Superior temporal gyrus (tissue), 1 donor: Measurements from ENCODE around the gene MFNG.
"Not testable (repeated sequence)": the region's sequence is repeated elsewhere in the genome, so short reads cannot be mapped to it uniquely, and the experiment has no call there.

Source experiments
- DNase-seq: peaks from one replicate; pipeline ENCODE4 v3.0.0-alpha.2; 2016; ENCODE audit errors: extremely low spot score

The MFNG gene

DNA sequence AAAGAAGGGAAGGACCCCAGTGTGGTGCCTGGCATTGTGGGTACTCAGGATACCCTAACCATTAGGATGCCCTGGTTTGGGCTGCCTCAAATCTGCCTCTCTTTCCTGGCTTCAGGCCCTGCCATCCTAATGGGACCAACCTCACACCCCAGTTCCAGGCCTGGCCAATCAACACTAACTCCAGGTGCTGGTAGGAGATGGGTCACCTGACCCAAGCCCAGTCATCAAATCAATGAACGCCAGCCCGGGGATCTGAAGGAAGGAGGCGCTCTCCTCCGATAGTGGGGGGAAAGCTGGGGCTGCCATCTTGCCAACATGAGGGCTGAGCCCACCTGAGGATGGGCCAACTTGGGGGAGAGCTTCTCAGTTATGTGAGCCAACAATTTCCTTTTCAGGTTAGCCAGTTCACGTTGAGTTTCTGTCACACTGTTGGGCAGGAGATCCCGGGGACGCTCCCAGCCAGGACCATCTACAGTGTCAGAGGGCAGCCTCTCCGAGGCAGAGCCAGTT lies 12.7 kb downstream of the MFNG start:
- no peak for DNase-seq

DNA sequence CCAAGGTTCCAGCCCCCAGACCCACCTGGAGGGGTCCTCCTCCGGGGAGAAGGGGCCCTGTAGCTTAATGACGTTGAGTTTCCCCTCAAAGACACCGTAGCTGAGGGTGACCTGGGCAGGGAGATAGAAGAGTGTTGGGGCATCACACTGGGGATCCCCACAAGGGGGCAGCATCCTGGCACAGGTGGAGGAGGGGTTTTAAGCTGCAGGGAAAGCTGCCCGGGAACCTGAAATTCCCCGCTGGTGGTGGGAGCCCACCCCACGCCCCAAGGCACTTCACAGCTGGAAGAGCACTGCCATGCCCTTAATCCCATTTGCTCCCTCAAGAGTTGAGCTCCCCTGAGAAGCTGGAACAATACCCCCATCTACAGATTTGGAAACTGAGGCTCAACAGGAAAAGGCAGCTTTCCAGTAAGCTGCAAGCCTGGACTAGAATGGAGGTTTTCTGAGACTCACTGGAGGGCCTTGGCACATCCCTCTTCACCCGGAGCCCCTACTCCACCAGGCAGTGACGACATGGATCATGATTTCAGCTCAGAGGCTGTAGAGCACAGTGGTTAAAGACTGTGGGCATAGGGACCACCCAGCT lies 13.7 kb downstream of the MFNG start:
- no peak for DNase-seq

- no peak for DNase-seq
These were observed 14.3 kb downstream of the MFNG start for GRCh38 chr22:37471727-37472417.

- no peak for DNase-seq
These were observed 16.1 kb downstream of the MFNG start for GRCh38 chr22:37470087-37470445.

- DNase-seq, result no peak
These were observed 16.6 kb downstream of the MFNG start for GRCh38 chr22:37469416-37470086.

DNA sequence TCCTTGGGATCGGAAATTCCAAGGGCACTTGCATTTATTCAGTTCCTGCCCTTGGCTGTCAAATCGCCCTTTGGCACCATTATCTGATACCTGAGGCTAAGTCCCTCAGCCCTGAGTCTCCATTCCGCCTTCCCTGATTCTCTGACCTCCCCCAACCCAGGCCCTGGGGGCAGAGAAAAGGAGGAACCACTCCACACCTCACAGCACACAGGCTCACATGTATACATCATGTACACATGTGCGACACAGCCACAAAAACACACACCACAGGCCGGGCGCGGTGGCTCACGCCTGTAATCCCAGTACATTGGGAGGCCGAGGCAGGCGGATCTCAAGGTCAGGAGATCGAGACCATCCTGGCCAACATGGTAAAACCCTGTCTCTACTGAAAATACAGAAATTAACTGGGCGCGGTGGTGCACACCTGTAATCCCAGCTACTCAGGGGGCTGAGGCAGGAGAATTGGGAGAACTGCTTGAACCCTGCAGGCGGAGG lies 17.9 kb downstream of the MFNG start:
- not testable (repeated sequence) for DNase-seq

- DNase-seq, result no peak
These were observed 18.7 kb downstream of the MFNG start for GRCh38 chr22:37467391-37467955.

DNA sequence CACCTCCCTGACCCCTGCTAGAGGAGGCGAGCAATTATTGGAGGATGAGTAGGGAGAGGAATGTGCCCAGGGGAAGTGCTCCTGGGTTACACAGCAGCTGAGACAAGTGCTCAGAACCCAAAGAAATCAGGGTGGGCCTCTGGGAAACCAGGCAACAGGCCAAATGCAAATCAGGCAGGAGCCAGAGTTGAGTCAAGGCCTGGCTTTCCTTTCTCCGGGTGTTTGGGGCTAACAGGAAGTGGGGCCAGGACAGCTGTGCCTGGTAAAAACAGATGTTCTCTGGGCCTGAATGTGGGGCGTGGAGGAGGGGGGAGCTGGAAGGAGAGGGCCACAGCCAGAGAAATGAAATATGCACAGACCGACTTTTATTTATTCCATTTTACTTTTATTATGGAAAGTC lies 22.0 kb downstream of the MFNG start:
- no peak for DNase-seq

GRCh38 chr22:37462983-37463382 lies 23.2 kb downstream of the MFNG start:
- DNase-seq, result no peak

DNA sequence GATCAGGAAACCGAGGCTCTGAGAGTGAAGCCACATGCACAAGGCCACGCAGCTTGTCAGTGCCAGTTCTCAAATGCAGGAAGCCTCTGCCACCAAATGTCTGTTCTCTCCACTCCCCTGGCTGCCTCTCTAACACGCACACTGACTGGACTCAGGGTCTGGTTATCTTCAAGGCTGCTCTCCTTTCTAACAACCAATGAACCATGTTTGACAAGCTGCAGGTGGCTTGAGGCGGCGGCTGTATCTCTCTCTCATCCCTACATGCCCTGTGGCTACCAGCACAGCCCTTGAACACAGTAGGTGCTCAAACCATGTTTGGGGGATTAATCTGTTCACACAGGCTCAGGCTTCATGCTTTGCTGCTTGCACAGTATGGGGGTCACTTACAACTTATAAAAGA lies 23.7 kb downstream of the MFNG start:
- no peak for DNase-seq

DNA sequence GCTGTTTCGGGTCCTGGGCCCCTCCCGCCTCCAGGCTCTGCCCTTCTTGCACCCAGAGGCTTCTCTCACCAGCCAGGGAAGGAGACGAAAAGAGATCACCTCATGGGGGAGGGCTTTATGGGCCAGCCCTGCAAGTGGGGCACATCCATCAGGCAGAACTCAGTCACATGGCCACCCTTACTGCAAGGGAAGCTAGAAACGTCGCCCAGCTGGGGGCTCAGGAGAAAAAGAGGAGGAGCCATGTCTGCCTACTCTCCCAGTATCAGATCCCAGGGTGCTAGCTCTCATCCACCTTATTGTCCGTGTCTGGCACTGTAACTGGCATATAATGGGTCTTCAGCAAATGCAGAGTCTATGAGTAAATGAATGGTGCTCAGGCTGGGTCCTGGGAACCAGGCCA lies 24.2 kb downstream of the MFNG start:
- DNase-seq, result no peak

DNA sequence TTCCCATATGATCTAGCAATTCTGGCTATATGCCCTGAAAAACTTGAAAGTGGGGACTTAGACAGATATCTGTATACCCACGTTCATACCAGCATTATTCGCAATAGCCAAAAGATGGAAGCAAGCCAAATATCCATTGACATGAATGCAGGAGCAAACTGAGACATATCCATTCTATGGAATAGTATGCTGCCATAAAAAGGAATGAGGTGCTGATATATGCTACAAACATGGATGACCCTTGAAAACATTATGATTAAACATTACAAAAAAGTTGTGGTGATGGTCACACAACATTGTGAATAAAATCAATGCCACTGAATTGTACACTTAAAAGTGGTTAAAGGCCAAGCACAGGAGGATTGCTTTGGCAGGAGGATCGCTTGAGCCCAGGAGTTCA lies 25.5 kb downstream of the MFNG start:
- DNase-seq, result no peak

DNA sequence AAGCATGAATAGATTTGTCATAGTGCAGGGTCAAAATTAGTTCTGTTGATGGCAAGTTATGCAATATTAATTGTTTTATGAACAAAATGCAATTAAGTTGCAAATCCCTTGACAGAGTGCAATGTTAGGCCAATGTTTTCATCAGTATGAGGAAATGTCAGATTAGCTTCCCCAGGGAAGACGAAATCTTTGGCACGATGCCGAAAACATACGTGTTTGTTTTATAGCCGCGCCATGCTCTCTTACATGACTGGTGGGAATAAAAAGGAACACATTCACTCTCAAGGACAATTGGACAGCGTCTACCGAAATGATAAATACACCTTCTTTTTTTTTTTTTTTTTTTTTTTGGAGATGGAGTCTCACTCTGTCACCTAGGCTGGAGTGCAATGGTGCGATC lies 27.0 kb downstream of the MFNG start:
- no peak for DNase-seq

DNA sequence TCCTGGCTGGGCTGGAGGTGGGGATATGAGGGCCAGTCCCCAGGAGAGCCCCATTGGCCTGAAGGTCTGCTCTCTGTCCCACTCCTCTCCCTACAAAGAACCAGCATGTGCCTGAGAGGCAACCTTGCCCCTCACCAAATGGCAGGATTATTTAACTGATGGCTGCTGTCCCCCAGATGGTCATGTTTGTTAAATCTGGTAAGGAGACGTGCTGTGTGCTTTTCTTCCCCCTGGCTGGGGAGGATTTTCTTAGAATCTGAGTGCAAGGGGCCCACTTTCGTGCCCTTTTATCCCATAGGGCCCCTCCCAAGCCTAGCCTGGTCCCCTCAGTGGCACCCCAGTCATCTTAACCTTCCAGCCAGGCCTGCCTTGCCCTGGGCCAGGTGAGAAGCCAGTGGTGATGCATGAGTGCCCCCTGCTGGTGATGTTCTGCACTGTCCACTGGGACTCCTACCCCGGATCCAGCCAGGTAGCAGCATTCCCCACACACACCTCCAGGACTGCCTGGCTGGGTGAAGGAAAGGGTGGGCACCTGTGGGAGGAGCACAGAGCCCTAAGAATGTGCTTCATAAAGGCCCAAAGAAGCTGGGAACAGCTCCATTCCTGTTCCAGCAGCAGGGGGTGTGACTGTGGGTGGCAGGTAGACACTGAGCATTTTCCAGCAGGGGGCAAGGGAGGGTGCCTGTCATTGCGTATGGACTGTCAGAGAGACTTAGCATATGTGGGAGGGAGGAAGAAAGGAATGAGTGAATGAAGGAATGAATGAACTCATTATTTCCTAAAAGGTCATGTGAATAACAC lies 28.9 kb downstream of the MFNG start:
- DNase-seq, result peak; percentile 78

- DNase-seq, result no peak
These were observed 29.8 kb downstream of the MFNG start for GRCh38 chr22:37456346-37456745.

- DNase-seq, result no peak
These were observed 30.3 kb downstream of the MFNG start for GRCh38 chr22:37455896-37456295.

DNA sequence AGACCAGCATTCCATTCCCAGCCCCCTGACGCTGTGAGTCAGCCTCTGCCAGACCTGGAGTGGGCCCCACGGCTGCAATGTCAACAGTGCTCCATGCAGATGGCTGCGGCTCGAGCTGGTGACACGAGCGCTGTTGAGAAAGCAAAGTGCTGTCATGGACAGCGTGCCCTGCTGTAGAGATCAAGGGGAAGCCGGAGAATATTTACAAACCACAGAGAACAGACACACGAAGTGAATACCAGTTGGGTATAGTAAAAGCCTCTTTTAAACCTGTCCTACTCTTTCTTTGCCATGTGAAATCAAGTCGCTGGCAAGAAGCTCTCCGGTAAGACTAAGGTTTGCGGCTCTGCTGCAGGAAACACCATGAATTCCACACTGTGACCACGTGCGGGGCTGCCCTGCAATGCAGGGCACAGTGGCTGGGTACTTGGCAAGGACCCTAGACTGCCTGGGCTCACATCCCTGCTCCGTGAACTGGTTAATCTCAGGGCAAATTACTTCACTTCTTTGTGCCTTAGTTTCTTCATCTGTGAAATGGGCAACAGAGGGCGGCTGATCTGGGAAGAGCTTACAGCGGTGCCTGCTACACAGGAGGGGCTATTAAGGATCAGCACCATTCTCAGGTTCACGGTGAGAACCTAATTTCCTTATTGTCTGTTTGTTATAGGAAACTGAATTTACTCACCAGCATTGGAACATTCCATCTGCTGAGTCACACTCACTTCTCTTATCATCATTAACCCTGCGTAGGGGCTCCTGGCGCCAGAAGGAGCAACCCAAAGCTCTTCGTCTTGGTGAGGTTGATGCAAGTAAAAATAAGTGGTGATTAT lies 31.1 kb downstream of the MFNG start:
- no peak for DNase-seq

- no peak for DNase-seq
These were observed 32.5 kb downstream of the MFNG start for GRCh38 chr22:37453696-37454095.

GRCh38 chr22:37451218-37451617 lies 35.0 kb downstream of the MFNG start:
- DNase-seq, result no peak

DNA sequence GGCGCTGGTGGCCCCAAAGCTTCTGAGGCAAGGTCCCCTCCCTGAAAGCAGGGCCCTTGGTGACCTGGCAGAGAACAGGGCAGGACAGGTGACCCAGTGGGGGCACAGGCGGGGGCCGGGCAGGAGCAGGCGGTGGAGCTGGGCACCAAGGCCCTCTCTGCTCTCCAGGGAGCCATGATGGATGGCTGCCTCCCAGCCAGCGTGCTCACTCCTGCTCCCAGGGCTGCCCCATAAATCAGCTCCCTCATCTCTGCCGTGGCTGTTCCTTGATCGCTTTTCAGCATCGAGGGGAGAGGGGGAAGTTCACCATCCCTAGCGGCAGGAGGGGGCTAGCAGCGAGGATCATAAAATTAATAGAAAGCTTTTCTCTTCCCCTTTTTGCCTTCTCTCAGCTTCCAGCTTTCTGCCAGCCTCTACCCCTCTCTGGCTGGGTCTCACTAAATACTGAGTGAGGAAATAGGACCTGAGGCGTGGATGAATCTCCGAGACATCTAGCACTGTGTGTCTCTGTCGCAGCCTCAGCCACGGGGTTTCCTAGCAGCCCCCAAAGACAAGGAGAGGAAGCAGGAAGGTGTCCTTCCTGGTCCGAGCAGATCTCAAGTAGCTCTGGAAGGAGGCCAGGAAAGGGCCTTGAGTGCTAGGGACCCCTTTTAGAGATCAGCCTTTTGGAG lies 36.7 kb downstream of the MFNG start:
- DNase-seq, result no peak
